ENCODE results near the gene AKT1.
A peak's percentile ranks its signal among the peaks of the same experiment; 100 is the strongest.
"Not testable (repeated sequence)": the region's sequence is repeated elsewhere in the genome, so short reads cannot be mapped to it uniquely, and the experiment has no call there.

Gene AKT1

GRCh38 chr14:104818714-104819161, 23.2 kb upstream of the AKT1 start:
- DNase-seq: no peak

- DNase-seq: no peak
Measured at GRCh38 chr14:104817930-104818713, 22.6 kb upstream of the AKT1 start.

- no peak for DNase-seq
Measured at GRCh38 chr14:104816616-104816884, 21.0 kb upstream of the AKT1 start.

GRCh38 chr14:104814701-104815100, 19.2 kb upstream of the AKT1 start:
- not testable (repeated sequence) for DNase-seq

- no peak for DNase-seq
Measured at GRCh38 chr14:104813286-104813685, 17.7 kb upstream of the AKT1 start.

- DNase-seq: no peak
Measured at GRCh38 chr14:104810316-104810715, 14.8 kb upstream of the AKT1 start.

GRCh38 chr14:104808456-104808855, 12.9 kb upstream of the AKT1 start:
- no peak for DNase-seq

- DNase-seq: peak; percentile 14
Measured at GRCh38 chr14:104806625-104807465, 11.3 kb upstream of the AKT1 start.

GRCh38 chr14:104805941-104806624, 10.5 kb upstream of the AKT1 start:
- no peak for DNase-seq

- DNase-seq: peak; percentile 61
Measured at GRCh38 chr14:104805326-104805678, 9.8 kb upstream of the AKT1 start.

- no peak for DNase-seq
Measured at GRCh38 chr14:104804481-104805325, 9.2 kb upstream of the AKT1 start.

GRCh38 chr14:104803912-104804410, 8.4 kb upstream of the AKT1 start:
- DNase-seq: no peak

GRCh38 chr14:104803280-104803911, 7.8 kb upstream of the AKT1 start:
- DNase-seq: no peak

- DNase-seq: no peak
Measured at GRCh38 chr14:104802394-104803184, 7.0 kb upstream of the AKT1 start.

- no peak for DNase-seq
Measured at GRCh38 chr14:104801520-104802393, 6.2 kb upstream of the AKT1 start.

GRCh38 chr14:104800771-104801519, 5.4 kb upstream of the AKT1 start, which contains the start of gene ZBTB42:
ZBTB42 (plus strand) TSS chr14:104801101; CDS start chr14:104801198, 97 bp downstream.
- DNase-seq: peak; percentile 38

GRCh38 chr14:104800015-104800770, 4.6 kb upstream of the AKT1 start:
- peak; percentile 84 for DNase-seq

GRCh38 chr14:104799244-104800014, 3.9 kb upstream of the AKT1 start:
- peak; percentile 76 for DNase-seq
